ENCODE results near the gene CPT1A. TPM values are rescaled to one million over a fixed set of nuclear protein-coding genes. Genes with fewer than 3 reads are reported as not detected.

The CPT1A gene
- total RNA-seq, 1 experiment from 2014 or later = 153 TPM

DNA sequence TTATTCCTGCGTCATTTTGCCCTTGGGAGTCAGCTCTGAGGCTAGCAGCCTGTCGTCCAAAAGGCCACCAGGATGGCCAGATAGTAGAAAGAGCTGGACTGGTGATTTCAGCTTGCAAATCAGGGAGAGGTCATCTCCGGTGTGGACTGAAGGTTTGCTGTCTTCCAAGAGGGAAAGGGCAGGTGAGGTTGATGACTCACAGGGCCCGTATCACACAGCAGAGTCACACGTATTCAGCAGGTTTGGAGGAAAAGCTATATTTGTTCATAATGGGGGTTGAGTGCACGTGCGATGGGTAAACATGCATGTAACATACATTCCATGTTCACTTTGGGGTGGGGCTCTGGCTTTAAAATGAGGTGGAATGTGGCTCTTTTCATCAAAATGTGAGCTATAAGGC, 36.3 kb upstream of the CPT1A start:
- POLR2A ChIA-PET = no interaction called here
- in situ Hi-C loops (cut with HindIII; ENCODE audit: low pct_unique_long_range_greater_than_20kb, low sequenced_read_pairs) (no loop called here), intact Hi-C loops (cut with micrococcal nuclease; ENCODE audit: unreplicated experiment) (no loop called here)
- Histone ChIP-seq H3K27me3 (ENCODE audit: control insufficient read depth, insufficient read depth, low read length) (no peaks in the 10 kb centered on the region; the same call in 1 of the 2 replicates), H3K4me3 (ENCODE audit: low read depth in 2 of 2, low read length in 2 of 2) (no peak overlapping the region), H3K27ac (ENCODE audit: low read length) (no peak overlapping the region), H3K36me3 (ENCODE audit: control insufficient read depth, insufficient read depth, low read length) (no peaks in the 10 kb centered on the region), H3K4me1 (ENCODE audit: control insufficient read depth, insufficient read depth, low read length) (no peaks in the 10 kb centered on the region), H3K9me3 (ENCODE audit: control insufficient read depth, insufficient read depth, low read depth, low read length) (no peaks in the 10 kb centered on the region)
- no TSS peak for BruUV-seq (replicated peaks)
- TF ChIP-seq, protein P1, sequence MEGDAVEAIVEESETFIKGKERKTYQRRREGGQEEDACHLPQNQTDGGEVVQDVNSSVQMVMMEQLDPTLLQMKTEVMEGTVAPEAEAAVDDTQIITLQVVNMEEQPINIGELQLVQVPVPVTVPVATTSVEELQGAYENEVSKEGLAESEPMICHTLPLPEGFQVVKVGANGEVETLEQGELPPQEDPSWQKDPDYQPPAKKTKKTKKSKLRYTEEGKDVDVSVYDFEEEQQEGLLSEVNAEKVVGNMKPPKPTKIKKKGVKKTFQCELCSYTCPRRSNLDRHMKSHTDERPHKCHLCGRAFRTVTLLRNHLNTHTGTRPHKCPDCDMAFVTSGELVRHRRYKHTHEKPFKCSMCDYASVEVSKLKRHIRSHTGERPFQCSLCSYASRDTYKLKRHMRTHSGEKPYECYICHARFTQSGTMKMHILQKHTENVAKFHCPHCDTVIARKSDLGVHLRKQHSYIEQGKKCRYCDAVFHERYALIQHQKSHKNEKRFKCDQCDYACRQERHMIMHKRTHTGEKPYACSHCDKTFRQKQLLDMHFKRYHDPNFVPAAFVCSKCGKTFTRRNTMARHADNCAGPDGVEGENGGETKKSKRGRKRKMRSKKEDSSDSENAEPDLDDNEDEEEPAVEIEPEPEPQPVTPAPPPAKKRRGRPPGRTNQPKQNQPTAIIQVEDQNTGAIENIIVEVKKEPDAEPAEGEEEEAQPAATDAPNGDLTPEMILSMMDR (IDR thresholded peaks at IDR 0.05) = no peak
- no peak for TF ChIP-seq SIN3A (IDR thresholded peaks at IDR 0.05; ENCODE audit: borderline replicate concordance, insufficient read depth, low read depth, low read length)
- TF ChIP-seq TCF7L2 (IDR thresholded peaks at IDR 0.05; ENCODE audit: low read depth, low read length) = no peak
- TF ChIP-seq, protein P2, sequence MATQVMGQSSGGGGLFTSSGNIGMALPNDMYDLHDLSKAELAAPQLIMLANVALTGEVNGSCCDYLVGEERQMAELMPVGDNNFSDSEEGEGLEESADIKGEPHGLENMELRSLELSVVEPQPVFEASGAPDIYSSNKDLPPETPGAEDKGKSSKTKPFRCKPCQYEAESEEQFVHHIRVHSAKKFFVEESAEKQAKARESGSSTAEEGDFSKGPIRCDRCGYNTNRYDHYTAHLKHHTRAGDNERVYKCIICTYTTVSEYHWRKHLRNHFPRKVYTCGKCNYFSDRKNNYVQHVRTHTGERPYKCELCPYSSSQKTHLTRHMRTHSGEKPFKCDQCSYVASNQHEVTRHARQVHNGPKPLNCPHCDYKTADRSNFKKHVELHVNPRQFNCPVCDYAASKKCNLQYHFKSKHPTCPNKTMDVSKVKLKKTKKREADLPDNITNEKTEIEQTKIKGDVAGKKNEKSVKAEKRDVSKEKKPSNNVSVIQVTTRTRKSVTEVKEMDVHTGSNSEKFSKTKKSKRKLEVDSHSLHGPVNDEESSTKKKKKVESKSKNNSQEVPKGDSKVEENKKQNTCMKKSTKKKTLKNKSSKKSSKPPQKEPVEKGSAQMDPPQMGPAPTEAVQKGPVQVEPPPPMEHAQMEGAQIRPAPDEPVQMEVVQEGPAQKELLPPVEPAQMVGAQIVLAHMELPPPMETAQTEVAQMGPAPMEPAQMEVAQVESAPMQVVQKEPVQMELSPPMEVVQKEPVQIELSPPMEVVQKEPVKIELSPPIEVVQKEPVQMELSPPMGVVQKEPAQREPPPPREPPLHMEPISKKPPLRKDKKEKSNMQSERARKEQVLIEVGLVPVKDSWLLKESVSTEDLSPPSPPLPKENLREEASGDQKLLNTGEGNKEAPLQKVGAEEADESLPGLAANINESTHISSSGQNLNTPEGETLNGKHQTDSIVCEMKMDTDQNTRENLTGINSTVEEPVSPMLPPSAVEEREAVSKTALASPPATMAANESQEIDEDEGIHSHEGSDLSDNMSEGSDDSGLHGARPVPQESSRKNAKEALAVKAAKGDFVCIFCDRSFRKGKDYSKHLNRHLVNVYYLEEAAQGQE (IDR thresholded peaks at IDR 0.05; ENCODE audit: insufficient read depth in 1 of 2, low read depth in 2 of 2, low read length in 1 of 2) = no peak
- no peak for TF ChIP-seq POLR2AphosphoS5 (IDR thresholded peaks at IDR 0.05; ENCODE audit: low read depth, low read length)
- CTCF ChIA-PET = interaction anchor here (0.9 kb wide), 1 partner anchor 72 kb away, joined by 3 read pairs; no protein-coding TSS in a partner anchor
- ATAC-seq (no peak), DNase-seq (ENCODE audit: low read depth, low spot score) (no peak)

DNA sequence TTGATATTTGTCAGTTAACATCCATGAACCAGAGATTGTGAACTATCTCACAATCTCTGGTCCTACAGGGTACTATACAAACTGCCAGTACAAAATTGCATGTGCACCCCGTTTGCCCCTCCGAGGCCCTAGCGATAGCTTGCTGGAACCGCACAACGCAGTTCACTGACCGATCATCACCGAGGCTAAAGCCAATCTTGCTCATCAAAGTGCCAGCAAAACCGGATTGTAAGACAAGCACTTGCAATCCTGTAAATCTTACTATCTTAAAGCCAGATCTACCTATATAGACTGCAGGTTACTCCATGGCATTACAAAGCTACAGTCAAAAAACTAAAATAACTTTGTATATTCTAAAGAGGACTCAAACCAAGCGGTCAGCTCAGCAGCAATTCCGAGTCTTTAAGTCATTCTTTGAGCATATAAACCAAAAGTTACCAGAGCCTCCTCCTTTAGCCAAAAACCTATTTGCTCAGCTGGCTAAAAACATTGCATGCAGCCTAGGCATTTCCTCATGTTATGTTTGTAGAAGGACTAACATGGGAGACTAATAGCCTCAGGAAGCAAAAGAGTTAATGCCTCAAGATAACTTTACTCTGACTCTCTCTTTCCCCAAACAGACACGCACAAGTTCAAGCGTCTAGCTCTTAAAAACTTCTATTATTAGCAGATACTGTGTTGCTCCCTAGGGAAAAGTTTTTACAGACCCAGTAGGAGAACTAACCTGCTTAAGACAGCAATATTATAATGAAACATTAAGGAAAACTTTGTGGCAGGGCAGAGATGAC, 30.7 kb upstream of the CPT1A start:
- Histone ChIP-seq H3K36me3 (ENCODE audit: control insufficient read depth, insufficient read depth, low read length) (no peaks in the 10 kb centered on the region), H3K4me1 (ENCODE audit: control insufficient read depth, insufficient read depth, low read length) (peaks cover 12% of the 10 kb centered on the region; the same call in 1 of the 2 replicates), H3K27ac (ENCODE audit: low read length) (0 out of 2 replicates have a peak overlapping the region, but pooled peaks have one; percentile 29), H3K27me3 (ENCODE audit: control insufficient read depth, insufficient read depth, low read length) (peaks cover 2% of the 10 kb centered on the region; the same call in 1 of the 2 replicates), H3K9me3 (ENCODE audit: control insufficient read depth, insufficient read depth, low read depth, low read length) (no peaks in the 10 kb centered on the region), H3K4me3 (ENCODE audit: low read depth in 2 of 2, low read length in 2 of 2) (no peak overlapping the region)
- DNase-seq (ENCODE audit: low read depth, low spot score) (no peak), ATAC-seq (no peak)
- TF ChIP-seq POLR2AphosphoS5 (IDR thresholded peaks at IDR 0.05; ENCODE audit: low read depth, low read length) = no peak
- TF ChIP-seq, protein P1 (IDR thresholded peaks at IDR 0.05) = no peak
- TF ChIP-seq, protein P2 (IDR thresholded peaks at IDR 0.05; ENCODE audit: insufficient read depth in 1 of 2, low read depth in 2 of 2, low read length in 1 of 2) = no peak
- no peak for TF ChIP-seq TCF7L2 (IDR thresholded peaks at IDR 0.05; ENCODE audit: low read depth, low read length)
- no peak for TF ChIP-seq SIN3A (IDR thresholded peaks at IDR 0.05; ENCODE audit: borderline replicate concordance, insufficient read depth, low read depth, low read length)
- BruUV-seq (replicated peaks) = no TSS peak
- intact Hi-C loops (cut with micrococcal nuclease; ENCODE audit: unreplicated experiment) (no loop called here), in situ Hi-C loops (cut with HindIII; ENCODE audit: low pct_unique_long_range_greater_than_20kb, low sequenced_read_pairs) (no loop called here)
- ChIA-PET CTCF (no interaction called here), POLR2A (no interaction called here)
